OCI-LY1 (cell line): ENCODE results near the gene SPACA7.

Source experiments
- EZH2 ChIP-seq: fragments of 200-600 bp; sonication (generic), shearing (Covaris generic); IDR thresholded peaks from 2 replicates; pipeline ENCODE4 v1.8.0; 2017; ENCODE audit warnings: borderline replicate concordance, mixed run types, mild to moderate bottlenecking, antibody characterized with exemption, low read length, moderate library complexity, mixed read lengths
- TF ChIP-seq, protein P1 (sequence below): fragments of 200-600 bp; sonication (generic), shearing (Covaris generic); IDR thresholded peaks from 2 replicates; pipeline ENCODE4 v1.5.1; 2017; ENCODE audit warnings: mild to moderate bottlenecking, antibody characterized with exemption, low read length, moderate library complexity, mixed read lengths

DNA sequence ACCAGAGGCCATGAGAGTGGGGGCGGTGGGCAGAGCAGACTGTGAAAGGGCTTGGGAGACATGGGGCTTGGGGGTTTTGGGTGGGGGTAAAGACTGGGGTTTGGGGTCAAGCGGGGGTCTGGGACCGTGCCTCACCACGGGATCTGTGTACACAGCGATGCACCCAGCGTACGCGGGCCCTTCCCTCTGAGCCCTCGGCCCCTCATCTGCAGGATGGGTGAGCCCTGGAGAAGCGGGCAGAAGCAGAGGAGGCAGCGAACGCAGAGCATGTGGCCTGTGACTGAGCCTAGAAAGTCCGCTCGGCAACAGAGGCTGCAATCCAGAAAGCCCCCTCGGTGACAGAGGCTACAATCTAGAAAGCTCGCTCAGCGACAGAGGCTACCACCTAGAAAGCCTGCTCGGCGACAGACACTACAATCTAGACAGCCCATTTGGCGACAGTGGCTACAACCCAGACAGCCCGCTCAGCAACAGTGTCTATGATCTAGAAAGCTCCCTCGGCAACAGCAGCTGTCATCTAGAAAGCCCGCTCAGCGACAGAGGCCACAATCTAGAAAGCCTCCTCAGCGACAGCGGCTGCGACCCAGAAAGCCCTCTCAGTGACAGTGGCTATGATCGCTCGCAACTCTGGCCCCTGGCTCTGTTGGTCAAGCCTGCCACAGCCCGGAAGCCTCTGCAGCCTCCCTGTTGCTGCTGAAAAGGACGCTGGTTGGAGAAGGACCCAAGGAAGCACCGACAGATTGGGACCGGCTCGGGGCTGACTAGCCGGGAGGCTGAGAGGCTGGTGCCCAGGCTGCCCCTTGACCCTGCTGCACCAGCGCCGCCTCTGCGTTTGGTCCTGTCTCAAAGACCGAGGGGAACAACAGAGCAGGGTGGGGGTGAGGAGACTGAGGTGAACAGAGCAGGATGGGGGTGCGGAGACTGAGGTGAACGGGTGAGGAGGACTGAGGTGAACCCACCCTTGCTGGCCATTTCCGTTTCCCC is 68.6 kb downstream of the SPACA7 start:
- TF ChIP-seq, protein P1, sequence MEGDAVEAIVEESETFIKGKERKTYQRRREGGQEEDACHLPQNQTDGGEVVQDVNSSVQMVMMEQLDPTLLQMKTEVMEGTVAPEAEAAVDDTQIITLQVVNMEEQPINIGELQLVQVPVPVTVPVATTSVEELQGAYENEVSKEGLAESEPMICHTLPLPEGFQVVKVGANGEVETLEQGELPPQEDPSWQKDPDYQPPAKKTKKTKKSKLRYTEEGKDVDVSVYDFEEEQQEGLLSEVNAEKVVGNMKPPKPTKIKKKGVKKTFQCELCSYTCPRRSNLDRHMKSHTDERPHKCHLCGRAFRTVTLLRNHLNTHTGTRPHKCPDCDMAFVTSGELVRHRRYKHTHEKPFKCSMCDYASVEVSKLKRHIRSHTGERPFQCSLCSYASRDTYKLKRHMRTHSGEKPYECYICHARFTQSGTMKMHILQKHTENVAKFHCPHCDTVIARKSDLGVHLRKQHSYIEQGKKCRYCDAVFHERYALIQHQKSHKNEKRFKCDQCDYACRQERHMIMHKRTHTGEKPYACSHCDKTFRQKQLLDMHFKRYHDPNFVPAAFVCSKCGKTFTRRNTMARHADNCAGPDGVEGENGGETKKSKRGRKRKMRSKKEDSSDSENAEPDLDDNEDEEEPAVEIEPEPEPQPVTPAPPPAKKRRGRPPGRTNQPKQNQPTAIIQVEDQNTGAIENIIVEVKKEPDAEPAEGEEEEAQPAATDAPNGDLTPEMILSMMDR, result no peak
- TF ChIP-seq EZH2, result no peak
